GM18858 (cell line): Measurements from ENCODE around the gene WASHC2C.
"Not testable (repeated sequence)": the region's sequence is repeated elsewhere in the genome, so short reads cannot be mapped to it uniquely, and the experiment has no call there.

Experiments used
- ATAC-seq: cut with Tn5 transposase; IDR thresholded peaks from one replicate; pipeline ENCODE4 v1.9.1; 2021; ENCODE audit not compliant: unreplicated experiment

WASHC2C gene

GRCh38 chr10:45768334-45768733 is 41.3 kb downstream of the WASHC2C start:
- not testable (repeated sequence) for ATAC-seq

- not testable (repeated sequence) for ATAC-seq
Observed at GRCh38 chr10:45771757-45772461, 44.8 kb downstream of the WASHC2C start.

- ATAC-seq: not testable (repeated sequence)
Observed at GRCh38 chr10:45786217-45786616, 59.2 kb downstream of the WASHC2C start.

GRCh38 chr10:45787212-45787741 is 60.2 kb downstream of the WASHC2C start:
- ATAC-seq: not testable (repeated sequence)

- not testable (repeated sequence) for ATAC-seq
Observed at GRCh38 chr10:45789991-45790390, 62.9 kb downstream of the WASHC2C start.

- not testable (repeated sequence) for ATAC-seq
Observed at GRCh38 chr10:45790694-45791426, 63.8 kb downstream of the WASHC2C start.

- ATAC-seq: not testable (repeated sequence)
Observed at GRCh38 chr10:45794761-45795160, 67.7 kb downstream of the WASHC2C start.

GRCh38 chr10:45803060-45804010 is 76.3 kb downstream of the WASHC2C start:
- ATAC-seq: not testable (repeated sequence)

GRCh38 chr10:45804996-45805395 is 77.9 kb downstream of the WASHC2C start:
- ATAC-seq: not testable (repeated sequence)

- ATAC-seq: no peak
Observed at GRCh38 chr10:45809837-45810236, 82.8 kb downstream of the WASHC2C start.

- ATAC-seq: no peak
Observed at GRCh38 chr10:45811075-45811474, 84.0 kb downstream of the WASHC2C start.

- not testable (repeated sequence) for ATAC-seq
Observed at GRCh38 chr10:45812959-45813358, 85.9 kb downstream of the WASHC2C start.

GRCh38 chr10:45814146-45814545 is 87.1 kb downstream of the WASHC2C start:
- ATAC-seq: not testable (repeated sequence)

GRCh38 chr10:45817130-45817859 is 90.2 kb downstream of the WASHC2C start:
- ATAC-seq: no peak

GRCh38 chr10:45817912-45818311 is 90.8 kb downstream of the WASHC2C start:
- no peak for ATAC-seq

GRCh38 chr10:45819552-45819951 is 92.5 kb downstream of the WASHC2C start:
- ATAC-seq: no peak

GRCh38 chr10:45820107-45820830 is 93.2 kb downstream of the WASHC2C start:
- ATAC-seq: not testable (repeated sequence)

- ATAC-seq: not testable (repeated sequence)
Observed at GRCh38 chr10:45822918-45823317, 95.9 kb downstream of the WASHC2C start.
